UCSD-AML1 (cell line): Measurements from ENCODE around the gene BEAN1.
"Not testable (repeated sequence)": the region's sequence is repeated elsewhere in the genome, so short reads cannot be mapped to it uniquely, and the experiment has no call there.

Experiments
- DNase-seq: peaks from one replicate; lab custom pipeline; 2025; ENCODE audit not compliant: unreplicated experiment; lab: John Stamatoyannopoulos, UW

Gene BEAN1

GRCh38 chr16:66439051-66439730 lies 12.1 kb downstream of the BEAN1 start:
- no peak for DNase-seq

DNA sequence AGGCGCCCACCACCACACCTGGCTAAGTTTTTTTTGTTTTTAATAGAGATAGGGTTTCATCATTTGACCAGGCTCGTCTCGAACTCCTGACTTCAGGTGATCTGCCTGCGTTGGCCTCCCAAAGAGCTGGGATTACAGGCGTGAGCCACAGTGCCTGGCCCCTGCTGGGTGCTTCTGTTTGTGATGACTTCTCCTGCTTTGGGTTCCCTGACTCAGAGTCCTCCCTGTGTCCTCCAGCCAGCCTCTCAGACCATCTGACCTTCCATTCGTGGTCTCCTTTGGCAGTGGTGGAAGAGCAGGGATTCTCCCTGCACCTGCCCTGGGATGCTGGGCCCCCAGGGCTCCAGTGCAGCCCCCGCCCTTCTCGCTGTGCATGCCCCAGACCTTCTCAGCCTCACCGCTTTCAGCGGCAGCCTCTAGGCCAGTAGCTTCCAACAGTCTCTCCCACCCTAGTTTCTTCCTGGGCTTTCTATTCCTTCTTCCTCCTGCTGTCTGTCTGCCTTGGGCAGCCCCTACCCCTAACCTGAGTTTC lies 13.2 kb downstream of the BEAN1 start:
- no peak for DNase-seq

DNA sequence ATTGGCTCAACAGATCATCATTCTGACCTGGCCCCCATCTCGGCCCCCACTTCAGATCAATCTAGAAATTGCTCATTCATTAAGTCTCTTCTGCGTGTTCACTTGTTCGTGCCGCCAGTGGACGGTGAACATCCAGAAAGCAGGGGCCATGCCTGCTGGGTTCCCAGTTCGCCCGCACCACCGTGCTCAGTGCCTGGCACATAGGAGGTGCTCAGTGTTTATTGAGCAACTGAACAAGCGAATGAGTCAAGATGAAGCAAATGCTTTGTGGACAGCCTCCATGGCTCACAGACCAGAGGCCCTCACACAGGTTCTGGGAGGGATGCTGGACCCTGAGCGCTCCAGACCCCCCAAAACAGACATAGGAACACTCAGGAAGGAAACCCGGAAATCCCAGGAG lies 13.9 kb downstream of the BEAN1 start:
- DNase-seq: no peak

GRCh38 chr16:66441586-66442375 lies 14.7 kb downstream of the BEAN1 start:
- no peak for DNase-seq

- DNase-seq: no peak
These were observed 15.6 kb downstream of the BEAN1 start for GRCh38 chr16:66442502-66443268.

DNA sequence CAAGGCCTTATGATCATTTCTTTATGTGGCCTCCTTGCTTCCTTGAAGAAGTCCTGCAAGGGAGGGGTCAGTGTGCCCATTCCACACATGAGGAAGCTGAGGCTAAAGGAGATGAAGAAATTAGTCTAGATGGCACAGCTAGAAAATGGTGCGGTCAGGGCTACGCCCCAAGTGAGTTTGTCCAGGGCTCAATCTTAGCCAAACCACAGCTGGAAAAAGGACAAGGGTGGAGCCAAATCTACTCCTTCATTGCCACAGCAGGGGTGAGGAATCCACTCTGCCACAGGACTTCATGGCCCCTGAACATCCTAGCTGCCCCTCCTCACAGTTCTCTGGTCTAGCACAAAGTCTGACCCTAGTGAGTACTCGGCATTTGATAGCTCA lies 16.2 kb downstream of the BEAN1 start:
- DNase-seq: no peak

- DNase-seq: no peak
These were observed 17.0 kb downstream of the BEAN1 start for GRCh38 chr16:66444049-66444481.

- no peak for DNase-seq
These were observed 19.6 kb downstream of the BEAN1 start for GRCh38 chr16:66446737-66447136.

- no peak for DNase-seq
These were observed 20.4 kb downstream of the BEAN1 start for GRCh38 chr16:66447491-66447890.

GRCh38 chr16:66451548-66451947 lies 24.5 kb downstream of the BEAN1 start:
- no peak for DNase-seq

DNA sequence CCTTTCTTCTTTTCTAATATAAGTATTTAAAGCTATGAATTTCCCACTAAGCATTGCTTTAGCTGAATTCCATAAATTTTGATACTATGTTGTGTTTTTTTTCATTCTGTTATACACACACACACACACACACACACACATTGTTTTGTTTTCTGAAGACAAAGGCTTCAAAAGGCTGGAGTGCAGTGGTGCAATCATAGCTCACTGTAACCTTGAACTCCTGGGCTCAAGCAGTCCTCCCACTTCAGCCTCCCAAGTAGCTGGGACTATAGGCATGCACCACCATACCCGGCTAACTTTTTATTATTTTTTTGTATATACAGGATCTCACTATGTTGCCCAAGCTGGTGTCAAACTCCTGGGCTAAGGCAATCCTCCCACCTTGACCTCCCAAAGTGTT lies 26.1 kb downstream of the BEAN1 start:
- DNase-seq: not testable (repeated sequence)

- DNase-seq: no peak
These were observed 27.7 kb downstream of the BEAN1 start for GRCh38 chr16:66454751-66455150.

DNA sequence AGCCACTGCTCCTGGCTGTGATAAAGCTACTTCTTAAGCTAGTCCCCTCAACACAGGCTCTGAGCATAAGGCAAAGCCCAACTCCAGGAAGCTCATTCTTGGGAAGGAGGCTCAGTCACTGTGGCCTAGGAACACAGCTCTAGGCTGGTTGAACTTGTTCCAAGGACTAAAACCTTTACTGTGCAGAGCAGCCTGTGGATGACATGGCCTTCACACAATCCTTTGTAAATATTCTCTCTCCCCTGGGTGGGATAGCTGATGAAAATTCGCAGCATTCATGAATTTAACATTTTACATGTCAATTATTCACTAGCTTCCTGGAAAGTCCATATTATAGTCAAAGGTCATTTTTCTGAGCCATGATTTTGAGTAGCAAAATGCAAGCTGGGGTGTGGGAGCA lies 28.9 kb downstream of the BEAN1 start:
- no peak for DNase-seq

- no peak for DNase-seq
These were observed 30.8 kb downstream of the BEAN1 start for GRCh38 chr16:66457888-66458287.

GRCh38 chr16:66458292-66458691 lies 31.2 kb downstream of the BEAN1 start:
- no peak for DNase-seq

GRCh38 chr16:66458853-66459252 lies 31.8 kb downstream of the BEAN1 start:
- no peak for DNase-seq

- DNase-seq: no peak
These were observed 32.8 kb downstream of the BEAN1 start for GRCh38 chr16:66459878-66460277.

GRCh38 chr16:66460703-66461102 lies 33.6 kb downstream of the BEAN1 start:
- DNase-seq: no peak

GRCh38 chr16:66462912-66463311 lies 35.8 kb downstream of the BEAN1 start:
- no peak for DNase-seq

DNA sequence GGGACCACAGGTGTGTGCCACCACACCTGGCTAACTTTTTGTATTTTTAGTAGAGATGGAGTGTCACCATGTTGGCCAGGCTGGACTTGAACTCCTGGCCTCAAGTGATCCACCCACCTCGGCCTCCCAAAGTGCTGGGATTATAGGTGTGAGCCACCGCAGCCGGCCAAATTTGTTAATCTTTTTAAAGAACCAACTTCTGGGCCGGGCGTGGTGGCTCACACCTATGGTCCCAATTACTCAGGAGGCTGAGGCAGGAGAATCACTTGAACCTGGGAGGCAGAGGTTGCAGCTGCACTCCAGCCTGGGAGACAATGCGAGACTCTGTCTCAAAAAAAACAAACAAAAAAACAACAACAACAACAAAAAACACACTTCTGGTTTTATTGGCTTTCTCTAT lies 38.9 kb downstream of the BEAN1 start:
- not testable (repeated sequence) for DNase-seq

GRCh38 chr16:66466636-66467035 lies 39.5 kb downstream of the BEAN1 start:
- DNase-seq: not testable (repeated sequence)

- DNase-seq: no peak
These were observed 40.5 kb downstream of the BEAN1 start for GRCh38 chr16:66467611-66468010.
